ENCODE measurements around the gene UNC45A.

Gene UNC45A

DNA sequence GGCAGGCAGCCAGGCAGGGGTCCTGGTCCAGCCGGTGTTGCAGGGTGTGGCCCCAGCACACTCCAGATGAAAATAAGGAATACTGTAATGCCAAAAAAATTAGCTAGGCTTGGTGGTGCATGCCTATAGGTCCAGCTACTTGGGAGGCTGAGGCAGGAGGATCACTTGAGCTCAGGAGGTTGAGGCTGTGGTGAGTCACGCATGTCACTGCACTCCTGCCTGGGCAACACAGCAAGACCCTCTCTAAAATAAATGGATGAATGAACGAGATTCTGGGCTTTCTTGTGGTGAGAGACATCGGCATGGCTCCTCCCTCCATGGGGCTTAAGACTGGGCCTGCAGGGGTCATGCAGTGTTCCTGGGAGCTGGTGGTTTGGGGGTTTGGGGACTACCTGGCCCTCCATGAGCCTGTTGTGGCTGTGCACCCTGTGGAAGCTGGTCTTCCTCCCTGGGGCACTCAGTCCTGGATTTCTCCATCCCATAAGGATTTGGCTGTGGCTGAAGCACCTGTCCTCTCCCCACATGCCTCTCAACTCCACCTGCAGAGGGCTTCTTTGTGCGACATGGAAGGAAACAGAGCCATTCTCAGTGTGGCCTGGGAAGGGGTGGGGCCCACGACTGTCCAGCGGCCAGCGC is 12.0 kb downstream of the UNC45A start:
- no peak for DNase-seq

DNA sequence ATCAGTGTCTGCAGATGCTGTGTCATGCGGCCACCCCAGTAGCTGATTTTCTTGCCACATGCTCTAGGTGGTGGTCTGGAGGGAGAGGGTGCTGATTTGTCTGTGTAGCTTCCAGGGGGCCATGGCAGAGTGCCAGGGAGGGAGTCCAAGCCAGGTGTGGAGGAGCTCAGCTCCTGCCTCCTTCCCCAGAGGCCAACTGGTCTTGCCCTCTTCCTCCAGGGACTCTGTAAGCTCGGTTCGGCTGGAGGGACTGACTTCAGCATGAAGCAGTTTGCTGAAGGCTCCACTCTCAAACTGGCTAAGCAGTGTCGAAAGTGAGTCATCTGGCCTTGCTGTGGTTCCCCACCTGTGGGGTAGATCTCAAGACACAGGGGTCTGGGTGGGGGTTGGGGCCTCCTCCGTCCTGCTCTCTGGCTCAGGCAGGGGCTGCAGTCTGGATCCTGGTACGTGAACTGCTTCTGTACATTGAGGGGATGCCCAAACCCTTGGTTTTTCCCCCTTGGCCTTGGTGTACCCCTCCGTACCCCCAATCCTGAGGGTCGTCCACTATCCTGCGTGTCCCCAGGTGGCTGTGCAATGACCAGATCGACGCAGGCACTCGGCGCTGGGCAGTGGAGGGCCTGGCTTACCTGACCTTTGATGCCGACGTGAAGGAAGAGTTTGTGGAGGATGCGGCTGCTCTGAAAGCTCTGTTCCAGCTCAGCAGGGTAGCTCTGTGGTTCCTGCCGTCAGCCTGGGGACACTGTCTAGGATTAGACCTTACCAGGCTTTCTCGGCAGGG is 12.7 kb downstream of the UNC45A start:
- DNase-seq, result no peak

DNA sequence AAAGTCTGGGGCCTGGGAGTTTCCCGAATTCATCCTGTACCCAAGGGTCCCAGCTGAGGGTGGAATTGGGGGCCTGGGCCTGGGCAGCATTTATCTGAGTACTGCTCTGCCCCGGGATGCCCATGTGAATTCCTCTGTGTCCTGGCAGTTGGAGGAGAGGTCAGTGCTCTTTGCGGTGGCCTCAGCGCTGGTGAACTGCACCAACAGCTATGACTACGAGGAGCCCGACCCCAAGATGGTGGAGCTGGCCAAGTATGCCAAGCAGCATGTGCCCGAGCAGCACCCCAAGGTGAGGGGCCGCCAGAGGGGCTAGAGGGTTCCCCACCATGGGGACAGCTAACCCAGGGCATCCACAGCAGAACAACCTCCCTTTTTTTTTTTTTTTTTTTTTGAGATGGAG is 13.4 kb downstream of the UNC45A start:
- DNase-seq, result no peak

DNA sequence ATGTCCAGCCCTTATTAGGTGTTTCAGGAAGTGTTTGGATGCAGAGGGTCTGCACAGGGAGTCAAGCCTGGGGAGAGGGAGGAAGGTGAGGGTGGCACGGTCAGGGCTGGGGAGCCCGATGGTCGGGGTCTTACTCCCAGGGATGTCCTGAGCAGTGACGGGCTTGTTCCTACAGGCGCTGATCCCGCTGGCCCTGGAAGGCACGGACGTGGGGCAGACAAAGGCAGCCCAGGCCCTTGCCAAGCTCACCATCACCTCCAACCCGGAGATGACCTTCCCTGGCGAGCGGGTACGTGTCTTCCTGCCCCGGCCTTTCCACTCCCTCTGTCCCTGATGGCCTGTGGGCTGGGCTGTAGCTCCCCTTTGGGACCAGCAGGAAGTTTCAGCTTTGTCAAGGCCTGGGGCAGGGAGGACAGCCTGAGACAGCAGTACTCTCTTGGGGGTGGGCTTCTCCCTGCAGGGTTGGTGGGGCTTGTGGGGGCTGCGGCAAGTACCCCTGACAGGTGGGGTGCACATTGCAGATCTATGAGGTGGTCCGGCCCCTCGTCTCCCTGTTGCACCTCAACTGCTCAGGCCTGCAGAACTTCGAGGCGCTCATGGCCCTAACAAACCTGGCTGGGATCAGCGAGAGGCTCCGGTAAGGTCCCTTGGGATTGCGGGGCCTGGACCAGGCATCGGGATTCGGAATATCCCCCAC is 15.0 kb downstream of the UNC45A start:
- no peak for DNase-seq

DNA sequence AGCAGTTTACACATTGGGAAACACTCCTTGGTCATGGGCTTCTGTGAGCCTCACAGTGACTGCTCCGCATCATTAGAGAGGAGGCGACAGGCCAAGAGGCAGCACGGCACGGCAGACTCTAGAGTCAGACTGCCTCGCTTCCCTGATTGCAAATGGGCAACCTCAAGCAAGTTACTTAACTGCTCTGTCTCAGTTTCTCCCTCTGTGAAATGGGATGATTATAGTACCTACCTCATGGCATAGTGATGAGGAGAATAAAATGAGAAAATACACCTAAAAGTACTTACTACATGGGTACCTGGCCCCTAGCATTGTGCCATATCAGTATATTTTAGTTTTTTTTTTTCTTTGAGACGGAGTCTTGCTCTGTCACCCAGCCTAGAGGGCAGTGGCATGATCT is 15.6 kb downstream of the UNC45A start:
- no peak for DNase-seq

DNA sequence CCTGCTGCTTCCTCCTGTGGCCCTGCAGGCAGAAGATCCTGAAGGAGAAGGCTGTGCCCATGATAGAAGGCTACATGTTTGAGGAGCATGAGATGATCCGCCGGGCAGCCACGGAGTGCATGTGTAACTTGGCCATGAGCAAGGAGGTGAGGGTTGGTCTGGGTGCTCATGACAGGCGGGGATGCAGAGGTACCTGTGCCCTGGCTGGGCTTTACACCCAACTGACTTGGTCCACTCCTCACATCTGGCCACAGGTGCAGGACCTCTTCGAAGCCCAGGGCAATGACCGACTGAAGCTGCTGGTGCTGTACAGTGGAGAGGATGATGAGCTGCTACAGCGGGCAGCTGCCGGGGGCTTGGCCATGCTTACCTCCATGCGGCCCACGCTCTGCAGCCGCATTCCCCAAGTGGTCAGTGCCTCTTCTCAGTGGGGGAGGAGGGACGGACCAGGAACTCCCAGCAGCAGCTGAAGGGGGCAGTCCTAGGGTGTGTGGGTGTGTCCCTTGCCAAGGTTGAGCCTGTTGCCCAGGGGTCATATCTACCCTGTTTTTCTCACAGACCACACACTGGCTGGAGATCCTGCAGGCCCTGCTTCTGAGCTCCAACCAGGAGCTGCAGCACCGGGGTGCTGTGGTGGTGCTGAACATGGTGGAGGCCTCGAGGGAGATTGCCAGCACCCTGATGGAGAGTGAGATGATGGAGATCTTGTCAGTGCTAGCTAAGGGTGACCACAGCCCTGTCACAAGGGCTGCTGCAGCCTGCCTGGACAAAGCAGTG is 18.0 kb downstream of the UNC45A start:
- no peak for DNase-seq

DNA sequence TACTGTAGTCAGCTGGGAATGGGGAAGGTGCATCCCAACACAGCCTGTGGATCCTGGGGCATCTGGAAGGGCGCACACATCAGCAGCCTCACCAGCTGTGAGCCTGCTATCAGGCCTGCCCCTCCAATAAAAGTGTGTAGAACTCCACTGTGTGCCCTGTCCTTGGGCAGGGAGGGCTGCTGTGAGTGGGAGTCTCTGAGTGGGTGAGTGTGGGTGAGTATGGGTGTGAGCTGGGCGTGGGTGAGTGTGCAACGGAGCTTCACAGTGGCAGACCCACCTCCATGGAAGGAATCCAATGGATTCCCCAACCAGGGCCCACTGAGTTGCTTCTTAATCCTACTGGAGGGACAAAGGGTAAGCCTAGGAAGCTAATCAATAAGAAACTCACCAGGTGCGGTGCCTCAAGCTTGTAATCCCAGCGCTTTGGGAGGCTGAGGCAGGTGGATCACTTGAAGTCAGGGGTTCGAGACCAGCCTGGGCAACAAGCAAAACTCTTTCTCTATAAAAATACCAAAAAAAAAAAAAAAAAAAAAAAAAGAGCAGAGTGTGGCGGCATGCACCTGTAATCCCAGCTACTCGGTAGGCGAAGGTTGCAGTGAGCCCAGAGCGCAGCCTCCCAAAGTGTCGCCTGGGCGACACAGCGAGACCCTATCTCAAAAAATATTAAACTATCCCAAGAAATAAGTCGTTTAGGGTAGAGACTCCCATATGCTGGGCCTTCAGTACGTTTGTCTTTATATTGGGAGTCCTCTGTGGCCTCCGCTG is 19.0 kb downstream of the UNC45A start:
- no peak for DNase-seq

DNA sequence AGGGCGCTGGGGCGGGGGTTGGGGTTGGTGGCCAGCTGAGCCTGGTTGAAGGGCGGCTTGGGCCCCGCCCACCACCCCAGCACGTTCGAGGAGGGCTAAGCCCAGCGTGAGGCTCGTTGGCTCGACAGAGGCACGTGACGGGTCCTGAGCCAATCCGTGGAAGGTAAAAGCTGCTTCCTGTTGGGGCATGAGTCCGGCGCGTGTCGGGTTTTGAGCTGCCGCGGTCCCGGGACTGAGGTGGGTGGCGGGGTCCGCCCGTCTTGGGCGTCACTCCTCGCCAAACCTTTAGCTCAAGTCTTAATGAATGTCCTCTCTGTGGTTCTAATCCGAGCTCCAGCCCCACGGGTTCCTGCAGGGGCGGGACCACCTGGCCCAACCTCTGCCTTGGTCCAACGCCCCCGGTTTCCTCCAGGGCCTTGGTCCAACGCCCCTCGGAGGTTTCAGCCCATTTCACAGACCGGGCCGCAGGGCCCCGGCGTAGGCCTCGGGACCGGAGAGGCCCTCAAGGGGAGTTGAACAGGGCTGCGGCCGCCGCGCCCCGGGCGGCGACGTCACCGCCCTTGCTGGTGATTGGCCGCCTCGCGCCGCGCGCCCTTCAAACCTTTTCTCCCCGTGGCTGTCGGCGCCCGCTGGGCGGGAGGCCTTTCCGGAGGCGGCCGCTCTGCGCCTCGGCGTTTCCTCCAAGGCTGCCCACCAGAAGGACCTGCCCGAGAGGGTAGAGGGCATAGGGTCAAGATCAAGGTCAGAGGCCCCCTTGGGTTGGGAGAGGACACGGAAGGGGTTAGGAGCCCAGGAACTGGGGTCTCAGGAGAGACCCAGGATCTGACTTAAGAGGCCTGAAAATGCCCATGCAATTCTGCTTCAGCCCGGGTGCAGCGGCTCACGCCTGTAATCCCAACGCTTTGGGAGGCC is 19.9 kb downstream of the UNC45A start, which contains the start of gene RCCD1:
RCCD1 (plus strand) TSS at position 173 of the 912 bp plus-strand sequence. CDS start 1,851 bp downstream, outside the sequence.
- peak; percentile 80 for DNase-seq

DNA sequence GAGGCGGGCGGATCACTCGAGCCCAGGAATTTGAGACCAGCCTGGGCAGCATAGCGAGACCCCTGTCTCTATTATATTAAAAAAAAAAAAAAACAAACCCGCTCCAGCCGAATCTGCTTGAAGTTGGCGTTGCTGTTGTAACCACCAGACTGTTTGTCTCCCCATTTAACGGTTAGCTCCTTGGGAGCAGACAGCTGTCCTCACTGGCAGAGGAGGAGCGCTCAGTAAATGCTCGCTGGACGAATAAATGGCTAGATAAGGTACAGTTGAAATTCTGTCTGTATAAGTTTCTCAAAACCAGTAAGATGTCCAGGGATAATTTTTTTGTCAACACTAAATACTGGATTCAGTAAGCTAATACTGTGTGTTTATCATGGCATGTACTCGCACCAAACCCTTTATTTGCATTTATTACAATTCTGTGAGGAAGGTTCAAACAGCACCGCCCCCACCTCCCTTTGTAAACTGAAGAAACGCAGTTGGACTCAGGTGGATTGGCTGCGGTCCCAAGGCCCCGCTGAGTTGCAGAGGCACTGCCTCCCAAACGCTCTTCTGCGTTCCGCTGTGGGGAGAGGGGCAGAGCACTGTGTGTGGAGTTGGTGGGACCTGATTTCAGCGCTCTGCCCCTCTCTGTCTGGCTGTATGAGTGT is 20.7 kb downstream of the UNC45A start:
- peak; percentile 35 for DNase-seq

DNA sequence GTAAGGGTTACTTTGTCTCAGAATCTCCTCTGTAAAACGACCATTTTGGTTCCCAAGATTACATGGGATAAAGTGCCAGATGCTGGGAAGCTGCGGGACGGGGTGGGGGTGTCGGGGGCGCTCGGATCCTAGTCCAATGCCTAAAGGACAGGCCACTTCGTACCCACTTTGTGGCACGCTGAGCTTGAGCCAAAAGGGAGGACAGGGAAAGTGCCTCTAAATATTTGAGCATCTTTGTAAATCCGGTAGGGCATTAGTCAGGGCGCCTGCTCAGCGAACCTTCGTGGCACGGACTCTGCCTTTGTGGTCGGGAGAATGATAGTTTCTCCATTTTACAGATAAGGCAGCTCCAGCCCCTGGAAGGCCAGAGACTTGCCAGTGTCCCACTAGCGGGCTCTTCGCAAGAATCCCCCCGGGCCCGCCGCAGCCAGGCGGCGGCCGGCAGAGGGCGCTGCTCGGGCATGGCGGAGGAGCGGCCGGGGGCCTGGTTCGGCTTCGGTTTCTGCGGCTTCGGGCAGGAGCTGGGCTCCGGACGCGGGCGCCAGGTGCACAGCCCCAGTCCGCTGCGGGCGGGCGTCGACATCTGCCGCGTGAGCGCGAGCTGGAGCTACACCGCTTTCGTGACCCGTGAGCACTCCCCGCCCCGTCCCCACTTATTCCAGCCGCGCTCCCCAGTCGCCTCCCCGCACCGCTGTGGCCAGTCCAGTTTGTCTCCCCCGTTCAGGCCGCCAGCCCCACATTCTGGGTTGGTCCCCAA is 21.4 kb downstream of the UNC45A start:
- DNase-seq, result peak; percentile 70

DNA sequence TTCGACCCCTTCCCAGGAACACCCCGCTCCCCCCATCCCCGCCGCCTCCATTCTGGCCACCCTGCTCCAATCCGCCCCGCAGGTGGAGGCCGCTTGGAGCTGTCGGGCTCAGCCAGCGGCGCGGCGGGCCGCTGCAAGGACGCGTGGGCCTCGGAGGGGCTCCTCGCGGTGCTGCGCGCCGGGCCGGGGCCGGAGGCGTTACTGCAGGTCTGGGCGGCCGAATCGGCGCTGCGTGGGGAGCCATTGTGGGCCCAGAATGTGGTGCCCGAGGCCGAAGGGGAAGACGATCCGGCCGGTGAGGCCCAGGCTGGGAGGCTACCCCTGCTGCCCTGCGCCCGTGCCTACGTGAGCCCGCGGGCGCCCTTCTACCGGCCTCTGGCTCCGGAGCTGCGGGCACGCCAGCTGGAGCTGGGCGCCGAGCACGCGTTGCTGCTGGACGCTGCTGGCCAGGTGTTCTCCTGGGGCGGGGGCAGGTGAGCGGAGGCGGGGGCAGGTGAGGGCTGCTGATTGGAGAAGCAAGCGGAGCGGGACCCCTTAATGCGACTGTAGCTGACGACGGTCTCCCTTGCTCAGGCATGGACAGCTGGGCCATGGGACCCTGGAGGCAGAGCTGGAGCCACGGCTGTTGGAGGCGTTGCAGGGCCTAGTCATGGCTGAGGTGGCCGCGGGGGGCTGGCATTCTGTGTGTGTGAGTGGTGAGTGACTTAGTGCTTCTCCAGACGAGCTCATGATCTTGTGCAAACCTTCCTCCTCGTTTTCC is 22.1 kb downstream of the UNC45A start:
- DNase-seq, result peak; percentile 19

DNA sequence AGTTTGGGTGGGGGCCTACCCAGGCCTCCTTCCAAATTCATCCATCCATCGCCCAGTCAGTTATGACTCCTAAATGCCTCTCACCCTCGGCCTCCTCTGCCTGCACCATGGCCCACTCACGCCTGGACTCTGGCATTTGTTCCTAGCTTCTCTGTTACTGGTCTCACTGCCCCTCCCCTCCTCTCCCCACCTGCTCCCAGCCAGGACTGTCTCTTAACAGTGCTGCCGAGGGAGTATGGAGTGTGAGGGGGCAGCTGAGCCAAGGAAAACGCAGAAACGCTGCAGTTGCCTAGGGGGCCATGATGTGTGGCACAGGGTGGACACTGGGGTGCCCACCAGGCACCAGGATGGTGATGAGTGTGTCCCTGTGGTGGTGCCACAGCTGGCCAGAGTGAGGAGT is 22.7 kb downstream of the UNC45A start:
- DNase-seq, result no peak

DNA sequence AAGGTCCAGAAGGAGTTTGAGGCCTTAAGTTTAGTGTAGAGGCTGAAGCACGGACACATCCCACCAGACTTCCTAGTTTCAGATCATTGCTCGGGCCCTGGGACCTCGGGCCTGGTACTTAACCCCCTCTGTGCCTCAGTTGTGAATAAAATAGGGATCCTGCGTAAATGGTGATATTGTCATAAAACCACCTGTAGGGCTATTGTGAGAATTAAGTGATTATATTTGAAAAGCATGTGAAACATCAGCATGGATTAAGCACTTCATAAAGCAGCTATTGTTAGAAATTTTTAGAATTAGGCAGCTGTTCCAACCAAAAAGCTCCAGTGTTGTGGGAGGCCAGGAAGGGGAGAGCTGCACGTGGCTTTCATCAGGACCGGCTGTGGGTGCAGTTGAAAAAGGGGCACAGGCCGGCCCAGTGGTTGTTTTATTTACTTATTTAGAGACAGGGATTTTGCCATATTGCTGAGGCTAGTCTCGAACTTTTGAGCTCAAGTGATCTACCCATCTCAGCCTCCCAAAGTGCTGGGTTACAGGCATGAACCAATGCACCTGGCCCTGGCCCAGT is 24.0 kb downstream of the UNC45A start:
- no peak for DNase-seq

DNA sequence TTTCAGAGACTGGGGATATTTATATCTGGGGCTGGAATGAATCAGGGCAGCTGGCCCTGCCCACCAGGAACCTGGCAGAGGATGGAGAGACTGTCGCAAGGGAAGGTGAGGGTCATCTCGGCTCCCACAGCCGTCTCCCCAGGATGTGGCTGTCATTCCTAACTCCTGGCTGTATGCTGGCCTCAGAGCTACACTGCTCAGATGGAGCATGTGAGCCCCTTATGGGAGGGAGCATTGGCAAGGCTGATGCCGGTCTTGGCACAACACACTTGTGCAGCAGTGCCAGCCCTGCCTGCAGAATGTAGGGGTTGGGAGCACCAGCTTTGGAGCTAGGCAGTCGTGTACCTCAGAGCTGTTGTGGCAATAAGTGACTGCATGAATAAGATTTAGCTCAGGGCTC is 24.8 kb downstream of the UNC45A start:
- peak; percentile 9 for DNase-seq

DNA sequence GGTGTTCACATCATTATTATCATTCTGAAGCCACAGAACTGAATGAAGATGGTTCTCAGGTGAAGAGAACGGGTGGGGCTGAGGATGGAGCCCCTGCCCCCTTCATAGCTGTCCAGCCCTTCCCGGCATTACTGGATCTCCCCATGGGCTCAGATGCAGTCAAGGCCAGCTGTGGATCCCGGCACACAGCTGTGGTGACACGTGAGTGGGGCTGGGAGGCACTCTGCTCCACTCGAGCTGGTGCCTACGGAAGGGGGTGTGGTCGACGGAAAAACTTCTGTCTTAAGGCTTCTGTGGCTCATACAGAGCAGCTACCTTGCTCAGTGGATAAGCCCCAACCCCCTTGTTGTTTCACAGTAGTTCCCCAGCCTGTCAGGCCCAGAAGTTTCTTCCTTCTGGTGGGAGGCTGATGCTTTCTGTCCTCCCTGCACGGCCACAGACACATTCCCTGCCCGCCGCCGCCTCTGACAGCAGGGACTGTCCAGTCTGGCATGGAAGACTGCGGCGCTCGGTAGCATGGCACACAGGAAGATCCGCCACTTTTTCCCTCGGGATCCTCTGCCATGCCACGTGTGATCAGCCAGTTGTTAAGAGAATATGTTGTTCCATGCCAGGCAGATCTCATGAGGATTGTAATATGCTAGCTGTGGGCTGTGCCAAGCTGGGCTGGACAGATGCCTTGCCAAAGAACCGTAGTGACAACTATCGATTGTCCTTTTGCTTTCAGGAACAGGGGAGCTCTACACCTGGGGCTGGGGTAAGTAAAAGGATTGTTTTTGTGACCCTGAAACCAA is 25.4 kb downstream of the UNC45A start:
- DNase-seq, result no peak

DNA sequence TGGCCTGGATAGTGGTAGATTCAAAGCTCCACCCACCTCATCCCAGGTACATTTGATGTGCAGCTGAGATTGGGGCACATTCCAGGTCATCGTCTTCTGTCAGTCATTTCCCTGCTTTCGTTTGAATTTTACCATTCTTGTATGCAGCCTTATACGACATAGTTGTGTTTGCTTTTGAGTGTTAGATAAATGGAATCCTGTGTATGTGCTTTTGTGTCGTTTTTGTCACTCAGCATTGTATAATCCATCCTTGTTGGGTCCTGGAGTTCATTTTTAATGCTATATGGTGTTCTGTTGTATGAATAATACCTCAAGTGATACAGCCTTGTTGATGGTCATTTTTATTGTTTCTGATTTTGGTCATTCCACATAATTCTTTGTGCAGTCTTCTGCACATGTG is 26.9 kb downstream of the UNC45A start:
- no peak for DNase-seq

DNA sequence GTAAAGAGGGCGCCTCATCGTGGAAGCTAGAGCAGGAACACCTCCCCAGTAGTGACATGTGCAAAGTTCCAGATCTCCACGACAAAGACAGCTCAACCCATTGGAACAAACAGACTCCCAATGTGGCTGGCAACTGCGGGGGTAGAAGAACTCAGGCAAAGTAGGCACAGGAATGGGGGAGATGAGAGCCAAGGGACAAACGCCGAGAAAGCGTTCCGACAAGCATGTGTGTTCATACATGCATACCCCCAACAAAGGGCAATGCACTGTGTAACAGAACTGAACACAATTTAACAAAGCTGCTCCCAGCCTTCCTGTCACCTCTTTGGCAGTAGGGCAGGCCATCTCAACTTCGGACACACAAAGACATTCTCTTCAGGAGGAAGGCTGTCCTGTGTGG is 31.2 kb downstream of the UNC45A start:
- DNase-seq, result no peak

DNA sequence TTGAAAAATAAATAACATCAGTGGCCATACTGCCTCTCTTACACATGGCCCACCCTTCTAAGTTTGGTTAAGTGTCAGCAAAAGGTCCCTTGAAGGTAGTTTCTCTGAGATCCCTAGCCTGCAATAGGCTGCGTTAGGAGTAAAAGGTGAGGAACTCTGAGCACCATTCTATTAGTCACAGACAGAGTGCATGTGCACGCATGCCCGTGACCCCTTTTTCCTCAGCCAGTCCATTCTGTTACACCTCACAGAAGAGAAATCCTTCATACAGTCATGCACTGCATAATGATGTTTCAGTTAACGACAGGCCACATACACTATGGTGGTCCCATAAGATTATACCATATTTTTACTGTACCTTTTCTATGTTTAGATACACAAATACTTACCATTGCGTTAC is 32.1 kb downstream of the UNC45A start:
- DNase-seq, result no peak

Data from NCI-H1092 treated with DMSO at 0.1 percent for 48 hours (cell line).